Measurements from ENCODE around the gene EPS8.

The EPS8 gene

GRCh38 chr12:15819644-15820437 is 30.7 kb upstream of the EPS8 start:
- Histone ChIP-seq H3K27me3 (ENCODE audit: control insufficient read depth, insufficient read depth, low read length) (no peaks in the 10 kb centered on the region), H3K4me3 (ENCODE audit: low read length) (no peak overlapping the region), H3K36me3 (ENCODE audit: control insufficient read depth, insufficient read depth, low read length) (no peaks in the 10 kb centered on the region), H3K9me3 (ENCODE audit: control insufficient read depth, insufficient read depth, low read length) (no peaks in the 10 kb centered on the region), H3K4me1 (ENCODE audit: control insufficient read depth, insufficient read depth, low read length) (no peaks in the 10 kb centered on the region), H3K27ac (ENCODE audit: low read length) (no peak overlapping the region)
- DNase-seq (ENCODE audit: low read depth, low spot score): no peak
- no CpG with 5 or more reads among the region's 3 CpGs for WGBS (ENCODE audit: insufficient coverage, insufficient read length)

GRCh38 chr12:15818418-15818817 is 29.2 kb upstream of the EPS8 start:
- no peak overlapping the region for H3K4me3 ChIP-seq (ENCODE audit: low read length)
- H3K27me3 ChIP-seq (ENCODE audit: control insufficient read depth, insufficient read depth, low read length): no peaks in the 10 kb centered on the region

GRCh38 chr12:15815730-15816129 is 26.5 kb upstream of the EPS8 start:
- Histone ChIP-seq H3K4me1 (ENCODE audit: control insufficient read depth, insufficient read depth, low read length) (no peaks in the 10 kb centered on the region), H3K27ac (ENCODE audit: low read length) (no peak overlapping the region), H3K36me3 (ENCODE audit: control insufficient read depth, insufficient read depth, low read length) (no peaks in the 10 kb centered on the region), H3K4me3 (ENCODE audit: low read length) (no peak overlapping the region), H3K9me3 (ENCODE audit: control insufficient read depth, insufficient read depth, low read length) (no peaks in the 10 kb centered on the region), H3K27me3 (ENCODE audit: control insufficient read depth, insufficient read depth, low read length) (no peaks in the 10 kb centered on the region)
- WGBS (ENCODE audit: insufficient coverage, insufficient read length): no CpG with 5 or more reads among the region's 2 CpGs
- no peak for DNase-seq (ENCODE audit: low read depth, low spot score)

More at GRCh38 chr12:15818418-15818817, 29.2 kb upstream of the EPS8 start:
- H3K9me3 ChIP-seq (ENCODE audit: control insufficient read depth, insufficient read depth, low read length): no peaks in the 10 kb centered on the region
- no peaks in the 10 kb centered on the region for H3K4me1 ChIP-seq (ENCODE audit: control insufficient read depth, insufficient read depth, low read length)
- no CpG with 5 or more reads among the region's 1 CpG for WGBS (ENCODE audit: insufficient coverage, insufficient read length)
- no peaks in the 10 kb centered on the region for H3K36me3 ChIP-seq (ENCODE audit: control insufficient read depth, insufficient read depth, low read length)
- DNase-seq (ENCODE audit: low read depth, low spot score): no peak
- no peak overlapping the region for H3K27ac ChIP-seq (ENCODE audit: low read length)

- Histone ChIP-seq H3K27ac (ENCODE audit: low read length) (no peak overlapping the region), H3K4me1 (ENCODE audit: control insufficient read depth, insufficient read depth, low read length) (no peaks in the 10 kb centered on the region), H3K27me3 (ENCODE audit: control insufficient read depth, insufficient read depth, low read length) (no peaks in the 10 kb centered on the region), H3K4me3 (ENCODE audit: low read length) (no peak overlapping the region), H3K36me3 (ENCODE audit: control insufficient read depth, insufficient read depth, low read length) (no peaks in the 10 kb centered on the region), H3K9me3 (ENCODE audit: control insufficient read depth, insufficient read depth, low read length) (no peaks in the 10 kb centered on the region)
- WGBS (ENCODE audit: insufficient coverage, insufficient read length): no CpG with 5 or more reads among the region's 2 CpGs
- DNase-seq (ENCODE audit: low read depth, low spot score): no peak
These were observed 22.3 kb upstream of the EPS8 start for GRCh38 chr12:15811214-15812127.

- no peak for DNase-seq (ENCODE audit: low read depth, low spot score)
- Histone ChIP-seq H3K9me3 (ENCODE audit: control insufficient read depth, insufficient read depth, low read length) (no peaks in the 10 kb centered on the region), H3K4me1 (ENCODE audit: control insufficient read depth, insufficient read depth, low read length) (no peaks in the 10 kb centered on the region), H3K27me3 (ENCODE audit: control insufficient read depth, insufficient read depth, low read length) (no peaks in the 10 kb centered on the region), H3K4me3 (ENCODE audit: low read length) (no peak overlapping the region), H3K27ac (ENCODE audit: low read length) (no peak overlapping the region), H3K36me3 (ENCODE audit: control insufficient read depth, insufficient read depth, low read length) (no peaks in the 10 kb centered on the region)
- WGBS (ENCODE audit: insufficient coverage, insufficient read length): no CpG with 5 or more reads among the region's 3 CpGs
These were observed 19.5 kb upstream of the EPS8 start for GRCh38 chr12:15808652-15809051.

GRCh38 chr12:15808250-15808649 is 19.1 kb upstream of the EPS8 start:
- no CpG with 5 or more reads among the region's 2 CpGs for WGBS (ENCODE audit: insufficient coverage, insufficient read length)
- H3K27ac ChIP-seq (ENCODE audit: low read length): no peak overlapping the region
- no peak for DNase-seq (ENCODE audit: low read depth, low spot score)
- no peaks in the 10 kb centered on the region for H3K36me3 ChIP-seq (ENCODE audit: control insufficient read depth, insufficient read depth, low read length)
- no peaks in the 10 kb centered on the region for H3K4me1 ChIP-seq (ENCODE audit: control insufficient read depth, insufficient read depth, low read length)
- no peaks in the 10 kb centered on the region for H3K27me3 ChIP-seq (ENCODE audit: control insufficient read depth, insufficient read depth, low read length)
- H3K9me3 ChIP-seq (ENCODE audit: control insufficient read depth, insufficient read depth, low read length): no peaks in the 10 kb centered on the region
- H3K4me3 ChIP-seq (ENCODE audit: low read length): no peak overlapping the region

GRCh38 chr12:15806826-15807225 is 17.6 kb upstream of the EPS8 start:
- no peaks in the 10 kb centered on the region for H3K4me1 ChIP-seq (ENCODE audit: control insufficient read depth, insufficient read depth, low read length)

GRCh38 chr12:15801770-15802744 is 12.9 kb upstream of the EPS8 start:
- H3K36me3 ChIP-seq (ENCODE audit: control insufficient read depth, insufficient read depth, low read length): no peaks in the 10 kb centered on the region
- no peaks in the 10 kb centered on the region for H3K4me1 ChIP-seq (ENCODE audit: control insufficient read depth, insufficient read depth, low read length)
- DNase-seq (ENCODE audit: low read depth, low spot score): no peak
- H3K9me3 ChIP-seq (ENCODE audit: control insufficient read depth, insufficient read depth, low read length): no peaks in the 10 kb centered on the region
- no peak overlapping the region for H3K27ac ChIP-seq (ENCODE audit: low read length)
- WGBS (ENCODE audit: insufficient coverage, insufficient read length): 100% methylated on average over 1 of the region's 6 CpGs
- H3K27me3 ChIP-seq (ENCODE audit: control insufficient read depth, insufficient read depth, low read length): no peaks in the 10 kb centered on the region
- no peak overlapping the region for H3K4me3 ChIP-seq (ENCODE audit: low read length)

More at GRCh38 chr12:15806826-15807225, 17.6 kb upstream of the EPS8 start:
- WGBS (ENCODE audit: insufficient coverage, insufficient read length): no CpG with 5 or more reads among the region's 1 CpG
- Histone ChIP-seq H3K9me3 (ENCODE audit: control insufficient read depth, insufficient read depth, low read length) (no peaks in the 10 kb centered on the region), H3K27ac (ENCODE audit: low read length) (no peak overlapping the region), H3K27me3 (ENCODE audit: control insufficient read depth, insufficient read depth, low read length) (no peaks in the 10 kb centered on the region), H3K36me3 (ENCODE audit: control insufficient read depth, insufficient read depth, low read length) (no peaks in the 10 kb centered on the region), H3K4me3 (ENCODE audit: low read length) (no peak overlapping the region)
- DNase-seq (ENCODE audit: low read depth, low spot score): no peak

- no peak for DNase-seq (ENCODE audit: low read depth, low spot score)
- Histone ChIP-seq H3K4me1 (ENCODE audit: control insufficient read depth, insufficient read depth, low read length) (no peaks in the 10 kb centered on the region), H3K9me3 (ENCODE audit: control insufficient read depth, insufficient read depth, low read length) (no peaks in the 10 kb centered on the region), H3K36me3 (ENCODE audit: control insufficient read depth, insufficient read depth, low read length) (no peaks in the 10 kb centered on the region), H3K4me3 (ENCODE audit: low read length) (no peak overlapping the region), H3K27me3 (ENCODE audit: control insufficient read depth, insufficient read depth, low read length) (no peaks in the 10 kb centered on the region), H3K27ac (ENCODE audit: low read length) (no peak overlapping the region)
- no CpG with 5 or more reads among the region's 3 CpGs for WGBS (ENCODE audit: insufficient coverage, insufficient read length)
These were observed 11.1 kb upstream of the EPS8 start for GRCh38 chr12:15800278-15800677.

- no CpG with 5 or more reads among the region's 3 CpGs for WGBS (ENCODE audit: insufficient coverage, insufficient read length)
- no peaks in the 10 kb centered on the region for H3K27me3 ChIP-seq (ENCODE audit: control insufficient read depth, insufficient read depth, low read length)
- no peaks in the 10 kb centered on the region for H3K36me3 ChIP-seq (ENCODE audit: control insufficient read depth, insufficient read depth, low read length)
- no peak for DNase-seq (ENCODE audit: low read depth, low spot score)
- no peaks in the 10 kb centered on the region for H3K9me3 ChIP-seq (ENCODE audit: control insufficient read depth, insufficient read depth, low read length)
- no peak overlapping the region for H3K27ac ChIP-seq (ENCODE audit: low read length)
- no peak overlapping the region for H3K4me3 ChIP-seq (ENCODE audit: low read length)
- H3K4me1 ChIP-seq (ENCODE audit: control insufficient read depth, insufficient read depth, low read length): no peaks in the 10 kb centered on the region
These were observed 8.6 kb upstream of the EPS8 start for GRCh38 chr12:15797818-15798217.
